SK-N-SH treated with all-trans-retinoic acid at 6 μM for 48 hours (cell line): Measurements from ENCODE around the gene IMMP2L.

Experiments
- GLIS3 ChIP-seq: fragments of 250-450 bp; sonication (Bioruptor Pico); IDR thresholded peaks from 2 replicates; pipeline ENCODE4 v1.5.0; 2020; ENCODE audit warnings: mild to moderate bottlenecking, moderate library complexity
- PATZ1 ChIP-seq: fragments of 250-450 bp; sonication (Bioruptor Pico); IDR thresholded peaks from 2 replicates; pipeline ENCODE4 v1.8.0; 2020; ENCODE audit warnings: mild to moderate bottlenecking, moderate library complexity, borderline replicate concordance
- RARB ChIP-seq: fragments of 250-450 bp; sonication (Bioruptor Pico); IDR thresholded peaks from 2 replicates; pipeline ENCODE4 v1.8.0; 2021; ENCODE audit warnings: mild to moderate bottlenecking, moderate library complexity
- ZC3H10 ChIP-seq: fragments of 250-450 bp; sonication (Bioruptor Pico); IDR thresholded peaks from 2 replicates; pipeline ENCODE4 v1.5.1; 2021; ENCODE audit warnings: mild to moderate bottlenecking, moderate library complexity
- ZFP30 ChIP-seq: fragments of 450-650 bp; formaldehyde crosslinking; IDR thresholded peaks from 2 replicates; pipeline ENCODE4 v1.5.0; 2022; ENCODE audit warnings: mild to moderate bottlenecking, moderate library complexity
- ZNF8 ChIP-seq: fragments of 450-650 bp; formaldehyde crosslinking; IDR thresholded peaks from 2 replicates; pipeline ENCODE4 v1.5.0; 2020; ENCODE audit warnings: mild to moderate bottlenecking, moderate library complexity

GRCh38 chr7:110853263-110853662 lies 709.0 kb downstream of the IMMP2L start:
- TF ChIP-seq ZFP30 (no peak), GLIS3 (no peak), PATZ1 (CRISPR knock-in tag) (no peak), RARB (CRISPR knock-in tag) (no peak), ZNF8 (CRISPR knock-in tag) (no peak), ZC3H10 (CRISPR knock-in tag) (no peak)
